Activated CD8-positive, alpha-beta memory T cell treated with anti-CD3 and anti-CD28 coated beads, Interleukin-2, amount 50 U/mL, for 1 hour (primary cell): ENCODE data around the gene ASPG.

ENCODE experiments used
- DNase-seq: peaks from one replicate; pipeline ENCODE4 v3.0.0-alpha.2; 2020; ENCODE audit errors: extremely low read depth

Gene ASPG

GRCh38 chr14:104116288-104116755, 30.8 kb downstream of the ASPG start:
- DNase-seq = no peak

GRCh38 chr14:104116756-104117340, 31.3 kb downstream of the ASPG start:
- DNase-seq = no peak

GRCh38 chr14:104117341-104118005, 32.0 kb downstream of the ASPG start:
- no peak for DNase-seq

- no peak for DNase-seq
These were observed 32.7 kb downstream of the ASPG start for GRCh38 chr14:104118006-104118844.

GRCh38 chr14:104119119-104119487, 33.6 kb downstream of the ASPG start:
- DNase-seq = no peak

GRCh38 chr14:104119488-104120251, 34.2 kb downstream of the ASPG start:
- DNase-seq = no peak

GRCh38 chr14:104120281-104120741, 34.8 kb downstream of the ASPG start:
- DNase-seq = no peak

- DNase-seq = no peak
These were observed 35.6 kb downstream of the ASPG start for GRCh38 chr14:104121142-104121541.

GRCh38 chr14:104123879-104124278, 38.4 kb downstream of the ASPG start:
- DNase-seq = no peak

GRCh38 chr14:104125011-104125410, 39.5 kb downstream of the ASPG start:
- no peak for DNase-seq

GRCh38 chr14:104126753-104127152, 41.3 kb downstream of the ASPG start:
- no peak for DNase-seq

GRCh38 chr14:104128981-104129380, 43.5 kb downstream of the ASPG start:
- DNase-seq = no peak

GRCh38 chr14:104129556-104129955, 44.1 kb downstream of the ASPG start:
- DNase-seq = no peak

GRCh38 chr14:104130974-104131651, 45.6 kb downstream of the ASPG start:
- DNase-seq = no peak

GRCh38 chr14:104131968-104132732, 46.6 kb downstream of the ASPG start:
- no peak for DNase-seq

- DNase-seq = no peak
These were observed 47.5 kb downstream of the ASPG start for GRCh38 chr14:104132981-104133380.

GRCh38 chr14:104133496-104133895, 48.0 kb downstream of the ASPG start:
- DNase-seq = no peak

- no peak for DNase-seq
These were observed 48.8 kb downstream of the ASPG start for GRCh38 chr14:104134061-104134965.

- DNase-seq = no peak
These were observed 49.8 kb downstream of the ASPG start for GRCh38 chr14:104135121-104135903.
